Testis (tissue), 2 donors: Measurements from ENCODE around the gene C2orf68.

ENCODE experiments used
- POLR2A ChIP-seq: fragments of 450-650 bp; IDR thresholded peaks from one replicate; pipeline ENCODE4 v1.6.1; 2017; ENCODE audit warnings: antibody characterized with exemption, mild to moderate bottlenecking, moderate library complexity
- TF ChIP-seq, protein P1 (sequence below), 3 experiments: fragments of 450-650 bp in 2 of 3; fragments of 200-600 bp in 1 of 3; sonication (generic) in 1 of 3; IDR thresholded peaks; one replicate each; pipeline ENCODE4 v1.5.1; 2016 to 2019; ENCODE audit warnings: antibody characterized with exemption in 3 of 3, mild to moderate bottlenecking in 2 of 3, moderate library complexity in 1 of 3

GRCh38 chr2:85589982-85590791 lies 21.7 kb downstream of the C2orf68 start:
- no peak for TF ChIP-seq POLR2A
- TF ChIP-seq, protein P1, sequence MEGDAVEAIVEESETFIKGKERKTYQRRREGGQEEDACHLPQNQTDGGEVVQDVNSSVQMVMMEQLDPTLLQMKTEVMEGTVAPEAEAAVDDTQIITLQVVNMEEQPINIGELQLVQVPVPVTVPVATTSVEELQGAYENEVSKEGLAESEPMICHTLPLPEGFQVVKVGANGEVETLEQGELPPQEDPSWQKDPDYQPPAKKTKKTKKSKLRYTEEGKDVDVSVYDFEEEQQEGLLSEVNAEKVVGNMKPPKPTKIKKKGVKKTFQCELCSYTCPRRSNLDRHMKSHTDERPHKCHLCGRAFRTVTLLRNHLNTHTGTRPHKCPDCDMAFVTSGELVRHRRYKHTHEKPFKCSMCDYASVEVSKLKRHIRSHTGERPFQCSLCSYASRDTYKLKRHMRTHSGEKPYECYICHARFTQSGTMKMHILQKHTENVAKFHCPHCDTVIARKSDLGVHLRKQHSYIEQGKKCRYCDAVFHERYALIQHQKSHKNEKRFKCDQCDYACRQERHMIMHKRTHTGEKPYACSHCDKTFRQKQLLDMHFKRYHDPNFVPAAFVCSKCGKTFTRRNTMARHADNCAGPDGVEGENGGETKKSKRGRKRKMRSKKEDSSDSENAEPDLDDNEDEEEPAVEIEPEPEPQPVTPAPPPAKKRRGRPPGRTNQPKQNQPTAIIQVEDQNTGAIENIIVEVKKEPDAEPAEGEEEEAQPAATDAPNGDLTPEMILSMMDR (IDR thresholded peaks at IDR 0.05), result no peak
